22Rv1 (cell line): ENCODE measurements around the gene MYO9B.

ENCODE experiments used
- CTCF ChIP-seq: fragments of 450-650 bp; IDR thresholded peaks from 2 replicates; pipeline ENCODE4 v1.5.1; 2017; ENCODE audit warnings: mild to moderate bottlenecking
- ZFX ChIP-seq: fragments of 450-650 bp; IDR thresholded peaks from 2 replicates; pipeline ENCODE4 v1.6.1; 2017; ENCODE audit warnings: antibody characterized with exemption, borderline replicate concordance

- TF ChIP-seq CTCF = no peak
- TF ChIP-seq ZFX = no peak
These were observed 183.7 kb downstream of the MYO9B start for GRCh38 chr19:17259118-17259780.
